ENCODE measurements around the gene CD244.

GRCh38 chr1:160874935-160875334 is 12.2 kb upstream of the CD244 start:
- TF ChIP-seq CTCF (IDR thresholded peaks at IDR 0.05; ENCODE audit: extremely low read depth in 1 of 2, insufficient read depth in 1 of 2, low read depth in 1 of 2, low read length in 2 of 2) (no peak), POLR2A (IDR thresholded peaks at IDR 0.05; ENCODE audit: low read depth, low read length) (no peak), EZH2 (IDR thresholded peaks at IDR 0.05; ENCODE audit: borderline replicate concordance, low read depth, low read length, severe bottlenecking) (no peak)

All from endothelial cell of umbilical vein (primary cell).